K562 (cell line): ENCODE results near the gene CCNY. TPM values are rescaled to one million over a fixed set of nuclear protein-coding genes. Genes with fewer than 3 reads are reported as not detected.

Experiments
- ARHGAP35 ChIP-seq: fragments of 450-650 bp; IDR thresholded peaks from 2 replicates; pipeline ENCODE4 v1.6.1; 2018; ENCODE audit not compliant: partially characterized antibody
- CBFA2T3 ChIP-seq: fragments of 450-650 bp; IDR thresholded peaks from 2 replicates; pipeline ENCODE4 v1.6.1; 2017
- HMGN3 ChIP-seq: IDR thresholded peaks from 2 replicates; pipeline ENCODE4 v1.6.1; 2011; ENCODE audit warnings: borderline replicate concordance, low read depth, mild to moderate bottlenecking, mixed read lengths, low read length; ENCODE audit not compliant: insufficient read length; ENCODE audit errors: extremely low read depth
- JUND ChIP-seq, 2 experiments: IDR thresholded peaks; 2 replicates in 1 of 2; 3 replicates in 1 of 2; pipeline ENCODE4 v1.6.1; 2011; ENCODE audit warnings: borderline replicate concordance in 2 of 2, low read depth in 2 of 2, low read length in 2 of 2, improper control_type of control experiment in 1 of 2, missing biosample characterization in 1 of 2, missing genetic modification characterization in 1 of 2, missing genetic modification reagents in 1 of 2
- NFATC3 ChIP-seq: fragments of 450-650 bp; IDR thresholded peaks from 2 replicates; pipeline ENCODE4 v1.6.1; 2017; ENCODE audit warnings: mild to moderate bottlenecking
- OTX1 ChIP-seq: fragments of 450-650 bp; formaldehyde crosslinking; IDR thresholded peaks from 2 replicates; pipeline ENCODE4 v1.4.0; 2022; ENCODE audit warnings: mild to moderate bottlenecking
- POLR2H ChIP-seq: IDR thresholded peaks from 2 replicates; pipeline ENCODE4 v1.6.1; 2016; ENCODE audit warnings: missing genetic modification characterization, low read depth, mild to moderate bottlenecking, control low read depth, missing compliant biosample characterization, moderate library complexity
- SOX6 ChIP-seq: fragments of 450-650 bp; IDR thresholded peaks from 2 replicates; pipeline ENCODE4 v1.6.1; 2014; ENCODE audit warnings: mild to moderate bottlenecking
- SP1 ChIP-seq: sonication (generic); formaldehyde crosslinking; IDR thresholded peaks from 2 replicates; pipeline ENCODE4 v1.8.1; 2022; ENCODE audit warnings: mild to moderate bottlenecking, missing genetic modification reagents
- SRSF3 ChIP-seq: fragments of 200-400 bp; formaldehyde crosslinking; IDR thresholded peaks from 2 replicates; pipeline ENCODE4 v1.6.1; 2016; ENCODE audit warnings: mild to moderate bottlenecking, low read length, moderate library complexity; ENCODE audit not compliant: insufficient read depth
- TFAM ChIP-seq: fragments of 250-450 bp; sonication (Bioruptor Pico); conservative IDR thresholded peaks from 2 replicates; pipeline ENCODE4 v1.5.0; 2021; ENCODE audit warnings: mild to moderate bottlenecking, moderate library complexity
- U2AF1 ChIP-seq: fragments of 200-400 bp; formaldehyde crosslinking; optimal IDR thresholded peaks from 2 replicates; pipeline ENCODE3; 2017; ENCODE audit warnings: mild to moderate bottlenecking, low read depth, low read length, moderate library complexity
- ZC3H11A ChIP-seq: IDR thresholded peaks from 2 replicates; pipeline ENCODE4 v1.6.1; 2012; ENCODE audit warnings: low read depth, low read length, improper control_type of control experiment
- polyA plus RNA-seq, 8 experiments: library from polyadenylated mRNA; depleted of rRNA in 4 of 8; stranded (reverse) in 5 of 8; unstranded in 3 of 8; fragments of >200 nt; fragmentation: Nextera tagmentation in 2 of 8; fragmentation: Illumina TruSeq in 1 of 8; extraction: Ambion mirVana in 2 of 8; extraction: Trizol in 1 of 8; gene quantifications; 2 replicates each; pipeline versions ENCODE4 v1.2.1 to v1.2.3, GENCODE V29; 2011 to 2014; ENCODE audit warnings: inconsistent platforms in 1 of 8, missing spikeins in 1 of 8
- total RNA-seq, 7 experiments: library from RNA; depleted of rRNA in 6 of 7; stranded (reverse); fragments of >200 nt in 6 of 7; fragmentation: Illumina TruSeq in 2 of 7; extraction: Trizol in 2 of 7; gene quantifications; 2 replicates each; pipeline versions ENCODE4 v1.2.1 to v1.2.3, GENCODE V29; 2011 to 2021; ENCODE audit warnings: low replicate concordance in 1 of 7
- TF ChIP-seq, protein P1 (sequence below): sonication (generic); formaldehyde crosslinking; IDR thresholded peaks from 2 replicates; pipeline ENCODE4 v1.8.1; 2022; ENCODE audit warnings: missing genetic modification reagents
- TF ChIP-seq, protein P2 (sequence below): sonication (generic); formaldehyde crosslinking; IDR thresholded peaks from 2 replicates; pipeline ENCODE4 v1.9.0; 2022; ENCODE audit warnings: mild to moderate bottlenecking, missing genetic modification reagents
- TF ChIP-seq, protein P3 (sequence below): IDR thresholded peaks from 3 replicates; pipeline ENCODE4 v1.6.1; 2011; ENCODE audit warnings: borderline replicate concordance, mild to moderate bottlenecking, moderate library complexity; ENCODE audit not compliant: insufficient read length; ENCODE audit errors: extremely low read depth
- TF ChIP-seq, protein P4 (sequence below): fragments of 200-800 bp; sonication (Bioruptor generic); IDR thresholded peaks from 2 replicates; pipeline ENCODE4 v1.6.1; 2016; ENCODE audit warnings: missing genetic modification characterization, missing compliant biosample characterization

The CCNY gene
- total and polyA plus RNA-seq, 9 of the 15 experiments (the other 6 are each of a cell fraction or from before 2014, with no cell fraction given): 8.4 to 109 (median 38.6) TPM

DNA sequence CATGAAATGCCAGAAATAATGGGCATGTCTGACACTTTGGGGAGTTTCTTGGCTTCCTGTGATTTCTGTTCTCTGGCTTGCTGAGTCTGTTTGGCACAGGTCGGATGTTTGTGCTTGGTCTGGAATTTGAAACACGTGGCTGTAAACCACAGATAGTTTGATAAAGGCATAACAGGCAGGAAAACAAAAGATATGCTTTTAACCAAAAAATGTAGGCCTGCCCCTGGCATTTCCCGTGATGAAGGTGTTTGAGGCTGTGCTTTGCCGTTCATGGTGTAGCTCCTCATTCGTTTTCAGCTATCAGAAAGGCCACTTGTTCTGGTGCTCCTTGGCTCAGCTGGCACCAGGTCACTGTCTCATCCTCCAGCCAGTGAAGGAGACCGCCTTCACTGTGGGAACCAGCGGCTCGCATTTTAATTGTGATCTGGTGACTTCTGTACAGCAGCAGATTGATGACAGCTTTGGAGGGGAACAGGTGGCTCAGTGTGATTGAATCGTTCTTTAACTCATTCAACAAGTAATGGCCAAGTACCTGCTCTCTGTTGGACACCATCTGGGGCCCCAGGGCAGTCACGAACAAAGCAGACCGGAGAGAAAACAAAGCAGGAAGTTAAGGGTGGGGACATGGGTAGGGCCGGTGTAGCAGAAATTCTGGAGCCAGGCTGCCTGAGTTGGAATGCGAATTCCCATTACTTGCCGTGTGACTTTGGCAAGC, 111.5 kb downstream of the CCNY start (continued):
- TF ChIP-seq, protein P1, sequence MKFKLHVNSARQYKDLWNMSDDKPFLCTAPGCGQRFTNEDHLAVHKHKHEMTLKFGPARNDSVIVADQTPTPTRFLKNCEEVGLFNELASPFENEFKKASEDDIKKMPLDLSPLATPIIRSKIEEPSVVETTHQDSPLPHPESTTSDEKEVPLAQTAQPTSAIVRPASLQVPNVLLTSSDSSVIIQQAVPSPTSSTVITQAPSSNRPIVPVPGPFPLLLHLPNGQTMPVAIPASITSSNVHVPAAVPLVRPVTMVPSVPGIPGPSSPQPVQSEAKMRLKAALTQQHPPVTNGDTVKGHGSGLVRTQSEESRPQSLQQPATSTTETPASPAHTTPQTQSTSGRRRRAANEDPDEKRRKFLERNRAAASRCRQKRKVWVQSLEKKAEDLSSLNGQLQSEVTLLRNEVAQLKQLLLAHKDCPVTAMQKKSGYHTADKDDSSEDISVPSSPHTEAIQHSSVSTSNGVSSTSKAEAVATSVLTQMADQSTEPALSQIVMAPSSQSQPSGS (CRISPR knock-in tag): no peak
- TF ChIP-seq SRSF3 (no peak), ZC3H11A (no peak), JUND (IDR thresholded peaks at IDR 0.05; ENCODE audit: borderline replicate concordance, low read depth, low read length) (no peak), JUND (tag; IDR thresholded peaks at IDR 0.05; ENCODE audit: borderline replicate concordance, low read depth, low read length) (peak; percentile 44; the same call in 1 of the 3 replicates), ARHGAP35 (no peak), SOX6 (peak; percentile 82), OTX1 (CRISPR knock-in tag) (no peak), U2AF1 (no peak), TFAM (no peak), HMGN3 (no peak), NFATC3 (no peak), CBFA2T3 (peak; percentile 68), POLR2H (no peak), SP1 (CRISPR knock-in tag) (no peak)
- TF ChIP-seq, protein P2, sequence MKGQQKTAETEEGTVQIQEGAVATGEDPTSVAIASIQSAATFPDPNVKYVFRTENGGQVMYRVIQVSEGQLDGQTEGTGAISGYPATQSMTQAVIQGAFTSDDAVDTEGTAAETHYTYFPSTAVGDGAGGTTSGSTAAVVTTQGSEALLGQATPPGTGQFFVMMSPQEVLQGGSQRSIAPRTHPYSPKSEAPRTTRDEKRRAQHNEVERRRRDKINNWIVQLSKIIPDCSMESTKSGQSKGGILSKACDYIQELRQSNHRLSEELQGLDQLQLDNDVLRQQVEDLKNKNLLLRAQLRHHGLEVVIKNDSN: 0 out of 2 replicates have a peak, but pooled peaks have one; percentile 27
- TF ChIP-seq, protein P3, sequence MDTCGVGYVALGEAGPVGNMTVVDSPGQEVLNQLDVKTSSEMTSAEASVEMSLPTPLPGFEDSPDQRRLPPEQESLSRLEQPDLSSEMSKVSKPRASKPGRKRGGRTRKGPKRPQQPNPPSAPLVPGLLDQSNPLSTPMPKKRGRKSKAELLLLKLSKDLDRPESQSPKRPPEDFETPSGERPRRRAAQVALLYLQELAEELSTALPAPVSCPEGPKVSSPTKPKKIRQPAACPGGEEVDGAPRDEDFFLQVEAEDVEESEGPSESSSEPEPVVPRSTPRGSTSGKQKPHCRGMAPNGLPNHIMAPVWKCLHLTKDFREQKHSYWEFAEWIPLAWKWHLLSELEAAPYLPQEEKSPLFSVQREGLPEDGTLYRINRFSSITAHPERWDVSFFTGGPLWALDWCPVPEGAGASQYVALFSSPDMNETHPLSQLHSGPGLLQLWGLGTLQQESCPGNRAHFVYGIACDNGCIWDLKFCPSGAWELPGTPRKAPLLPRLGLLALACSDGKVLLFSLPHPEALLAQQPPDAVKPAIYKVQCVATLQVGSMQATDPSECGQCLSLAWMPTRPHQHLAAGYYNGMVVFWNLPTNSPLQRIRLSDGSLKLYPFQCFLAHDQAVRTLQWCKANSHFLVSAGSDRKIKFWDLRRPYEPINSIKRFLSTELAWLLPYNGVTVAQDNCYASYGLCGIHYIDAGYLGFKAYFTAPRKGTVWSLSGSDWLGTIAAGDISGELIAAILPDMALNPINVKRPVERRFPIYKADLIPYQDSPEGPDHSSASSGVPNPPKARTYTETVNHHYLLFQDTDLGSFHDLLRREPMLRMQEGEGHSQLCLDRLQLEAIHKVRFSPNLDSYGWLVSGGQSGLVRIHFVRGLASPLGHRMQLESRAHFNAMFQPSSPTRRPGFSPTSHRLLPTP: no peak
- TF ChIP-seq, protein P4, sequence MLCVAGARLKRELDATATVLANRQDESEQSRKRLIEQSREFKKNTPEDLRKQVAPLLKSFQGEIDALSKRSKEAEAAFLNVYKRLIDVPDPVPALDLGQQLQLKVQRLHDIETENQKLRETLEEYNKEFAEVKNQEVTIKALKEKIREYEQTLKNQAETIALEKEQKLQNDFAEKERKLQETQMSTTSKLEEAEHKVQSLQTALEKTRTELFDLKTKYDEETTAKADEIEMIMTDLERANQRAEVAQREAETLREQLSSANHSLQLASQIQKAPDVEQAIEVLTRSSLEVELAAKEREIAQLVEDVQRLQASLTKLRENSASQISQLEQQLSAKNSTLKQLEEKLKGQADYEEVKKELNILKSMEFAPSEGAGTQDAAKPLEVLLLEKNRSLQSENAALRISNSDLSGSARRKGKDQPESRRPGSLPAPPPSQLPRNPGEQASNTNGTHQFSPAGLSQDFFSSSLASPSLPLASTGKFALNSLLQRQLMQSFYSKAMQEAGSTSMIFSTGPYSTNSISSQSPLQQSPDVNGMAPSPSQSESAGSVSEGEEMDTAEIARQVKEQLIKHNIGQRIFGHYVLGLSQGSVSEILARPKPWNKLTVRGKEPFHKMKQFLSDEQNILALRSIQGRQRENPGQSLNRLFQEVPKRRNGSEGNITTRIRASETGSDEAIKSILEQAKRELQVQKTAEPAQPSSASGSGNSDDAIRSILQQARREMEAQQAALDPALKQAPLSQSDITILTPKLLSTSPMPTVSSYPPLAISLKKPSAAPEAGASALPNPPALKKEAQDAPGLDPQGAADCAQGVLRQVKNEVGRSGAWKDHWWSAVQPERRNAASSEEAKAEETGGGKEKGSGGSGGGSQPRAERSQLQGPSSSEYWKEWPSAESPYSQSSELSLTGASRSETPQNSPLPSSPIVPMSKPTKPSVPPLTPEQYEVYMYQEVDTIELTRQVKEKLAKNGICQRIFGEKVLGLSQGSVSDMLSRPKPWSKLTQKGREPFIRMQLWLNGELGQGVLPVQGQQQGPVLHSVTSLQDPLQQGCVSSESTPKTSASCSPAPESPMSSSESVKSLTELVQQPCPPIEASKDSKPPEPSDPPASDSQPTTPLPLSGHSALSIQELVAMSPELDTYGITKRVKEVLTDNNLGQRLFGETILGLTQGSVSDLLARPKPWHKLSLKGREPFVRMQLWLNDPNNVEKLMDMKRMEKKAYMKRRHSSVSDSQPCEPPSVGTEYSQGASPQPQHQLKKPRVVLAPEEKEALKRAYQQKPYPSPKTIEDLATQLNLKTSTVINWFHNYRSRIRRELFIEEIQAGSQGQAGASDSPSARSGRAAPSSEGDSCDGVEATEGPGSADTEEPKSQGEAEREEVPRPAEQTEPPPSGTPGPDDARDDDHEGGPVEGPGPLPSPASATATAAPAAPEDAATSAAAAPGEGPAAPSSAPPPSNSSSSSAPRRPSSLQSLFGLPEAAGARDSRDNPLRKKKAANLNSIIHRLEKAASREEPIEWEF (CRISPR knock-in tag): no peak
